Endothelial cell of umbilical vein (primary cell): Measurements from ENCODE around the gene FBXO4. TPM values are rescaled to one million over a fixed set of nuclear protein-coding genes. Genes with fewer than 3 reads are reported as not detected.

Experiments
- BruUV-seq: library from RNA; stranded (reverse); fragments of 400-500 nt; replicated peaks from 2 replicates; lab custom pipeline; 2021; lab: Mats Ljungman, UMichigan
- CTCF ChIA-PET: fragments of 300-600, 350-600 bp; sonication (Branson Sonifier 250); formaldehyde crosslinking; loops from one replicate; lab custom pipeline; 2021; ENCODE audit warnings: antibody characterized with exemption, inconsistent platforms; lab: Charles Lee
- POLR2A ChIA-PET: fragments of 300-600, 350-600 bp; sonication (Branson Sonifier 250); formaldehyde crosslinking; loops from one replicate; lab custom pipeline; 2021; ENCODE audit warnings: antibody characterized with exemption, inconsistent platforms; lab: Charles Lee
- DNase-seq: peaks from one replicate; pipeline ENCODE4 v3.0.0-alpha.2; 2011; ENCODE audit warnings: low read depth, low spot score
- FAIRE-seq: peaks from 2 replicates; lab custom pipeline; 2011; peaks lifted over from hg19 to GRCh38; lab: Jason Lieb, UNC
- H2AFZ ChIP-seq: 2 replicates; pipeline ENCODE4 v1.6.0; 2012; ENCODE audit warnings: low read depth, low read length, control low read depth, inconsistent platforms
- H3K27ac ChIP-seq: 2 replicates; pipeline ENCODE4 v1.5.1; 2011; ENCODE audit warnings: low read depth, mild to moderate bottlenecking, control low read depth, low read length, moderate library complexity; ENCODE audit not compliant: insufficient read depth
- H3K27me3 ChIP-seq, 2 experiments: 2 replicates each; pipeline versions ENCODE4 v1.6.0 to v1.6.1; 2011; ENCODE audit warnings: low read length in 2 of 2, mixed read lengths in 1 of 2; ENCODE audit not compliant: control insufficient read depth in 2 of 2, insufficient read depth in 2 of 2
- H3K36me3 ChIP-seq, 2 experiments: 2 replicates in 1 of 2; 3 replicates in 1 of 2; pipeline ENCODE4 v1.5.1; 2011; ENCODE audit warnings: low read length in 2 of 2, mild to moderate bottlenecking in 1 of 2, moderate library complexity in 1 of 2; ENCODE audit not compliant: control insufficient read depth in 2 of 2, insufficient read depth in 2 of 2; ENCODE audit errors: extremely low read depth in 1 of 2
- H3K4me1 ChIP-seq: 3 replicates; pipeline ENCODE4 v1.5.1; 2011; ENCODE audit warnings: mild to moderate bottlenecking, low read length; ENCODE audit not compliant: control insufficient read depth, insufficient read depth; ENCODE audit errors: extremely low read depth
- H3K4me2 ChIP-seq: 2 replicates; pipeline ENCODE4 v1.6.1; 2011; ENCODE audit warnings: low read length, control low read depth, mixed read lengths; ENCODE audit not compliant: insufficient read depth
- H3K4me3 ChIP-seq, 3 experiments: fragments of 200-600 bp in 1 of 3; sonication (generic), shearing (Covaris generic) in 1 of 3; replicated peaks in 1 of 3; 2 replicates each; pipeline ENCODE4 v1.5.1; 2011 to 2016; ENCODE audit warnings: control low read depth in 3 of 3, low read length in 3 of 3, mild to moderate bottlenecking in 2 of 3, inconsistent platforms in 1 of 3, low read depth in 1 of 3, moderate library complexity in 1 of 3; ENCODE audit not compliant: insufficient read depth in 1 of 3
- H3K79me2 ChIP-seq: 2 replicates; pipeline ENCODE4 v1.6.0; 2012; ENCODE audit warnings: low read length, inconsistent platforms; ENCODE audit not compliant: control insufficient read depth, insufficient read depth
- H3K9ac ChIP-seq: replicated peaks from 2 replicates; pipeline ENCODE3; 2011; ENCODE audit warnings: low read length, control low read depth; ENCODE audit not compliant: insufficient read depth; ENCODE audit errors: extremely low read depth
- H3K9me1 ChIP-seq: replicated peaks from 3 replicates; pipeline ENCODE4 v1.6.0; 2011; ENCODE audit warnings: mild to moderate bottlenecking, low read length; ENCODE audit not compliant: control insufficient read depth, insufficient read depth; ENCODE audit errors: extremely low read depth
- H3K9me3 ChIP-seq: replicated peaks from 2 replicates; pipeline ENCODE4 v1.5.1; 2012; ENCODE audit warnings: low read length, inconsistent platforms; ENCODE audit not compliant: control insufficient read depth, insufficient read depth
- H4K20me1 ChIP-seq: replicated peaks from 2 replicates; pipeline ENCODE3; 2011; ENCODE audit warnings: mild to moderate bottlenecking, low read length; ENCODE audit not compliant: control insufficient read depth, insufficient read depth; ENCODE audit errors: extremely low read depth
- EZH2 ChIP-seq: IDR thresholded peaks from 2 replicates; pipeline ENCODE4 v1.6.1; 2012; ENCODE audit warnings: borderline replicate concordance, low read depth, mild to moderate bottlenecking, moderate library complexity, low read length, inconsistent platforms; ENCODE audit not compliant: severe bottlenecking
- FOS ChIP-seq: IDR thresholded peaks from 2 replicates; pipeline ENCODE4 v1.6.1; 2011; ENCODE audit warnings: mild to moderate bottlenecking, low read length, moderate library complexity, borderline replicate concordance; ENCODE audit not compliant: insufficient read depth
- GATA2 ChIP-seq: IDR thresholded peaks from 2 replicates; pipeline ENCODE4 v1.7.0; 2011; ENCODE audit warnings: low read depth, mild to moderate bottlenecking, moderate library complexity, mixed read lengths, low read length; ENCODE audit not compliant: insufficient read length, insufficient read depth
- JUN ChIP-seq: IDR thresholded peaks from 2 replicates; pipeline ENCODE4 v1.6.1; 2011; ENCODE audit warnings: borderline replicate concordance, low read depth; ENCODE audit not compliant: insufficient read length, insufficient read depth
- MYC ChIP-seq: IDR thresholded peaks from one replicate; pipeline ENCODE4 v1.6.1; 2011; ENCODE audit warnings: mild to moderate bottlenecking, low read depth, low read length
- POLR2A ChIP-seq: IDR thresholded peaks from 2 replicates; pipeline ENCODE4 v1.6.1; 2012; ENCODE audit warnings: low read depth, mild to moderate bottlenecking, control low read depth, low read length
- POLR2AphosphoS5 ChIP-seq: IDR thresholded peaks from 2 replicates; pipeline ENCODE4 v1.6.1; 2012; ENCODE audit warnings: low read depth, mild to moderate bottlenecking, control low read depth, low read length, moderate library complexity; ENCODE audit not compliant: insufficient read depth
- dilution Hi-C: fragments of 300-500 bp; cut with MboI; formaldehyde crosslinking; loops from one replicate; pipeline ENCODE4 v1.15.0; 2019; ENCODE audit warnings: low sequenced_read_pairs; ENCODE audit not compliant: extremely low pct_ligation_motif_present
- intact Hi-C: fragments of 100-400 bp; cut with micrococcal nuclease; formaldehyde crosslinking; loops from one replicate; pipeline ENCODE4 v1.10.0; 2022
- polyA plus RNA-seq, 4 experiments: library from polyadenylated mRNA; depleted of rRNA in 3 of 4; stranded (reverse) in 3 of 4; unstranded in 1 of 4; fragments of >200 nt; gene quantifications; 2 replicates each; pipeline versions ENCODE4 v1.2.1 to v1.2.3, GENCODE V29; 2011 to 2012; ENCODE audit warnings: missing spikeins in 1 of 4
- total RNA-seq: library from RNA; stranded (reverse); gene quantifications from 2 replicates; pipeline ENCODE4 v1.2.3, GENCODE V29; 2021
- TF ChIP-seq, protein P1 (sequence below), 2 donors: IDR thresholded peaks; 1 replicate in 1 of 2; 2 replicates in 1 of 2; pipeline ENCODE4 v1.5.1; 2011; ENCODE audit warnings: low read length in 2 of 2, mild to moderate bottlenecking in 2 of 2, moderate library complexity in 2 of 2, control low read depth in 1 of 2, inconsistent platforms in 1 of 2, low read depth in 1 of 2; ENCODE audit not compliant: insufficient read depth in 1 of 2; ENCODE audit errors: extremely low read depth in 1 of 2
- TF ChIP-seq, protein P2 (sequence below): IDR thresholded peaks from 2 replicates; pipeline ENCODE4 v1.6.1; 2011; ENCODE audit not compliant: insufficient read depth, insufficient read length

The FBXO4 gene
- total and polyA plus RNA-seq, 2 donors (not counting 3 experiments of a cell fraction or from before 2014, with no cell fraction given): 4.4 to 7.7 TPM

DNA sequence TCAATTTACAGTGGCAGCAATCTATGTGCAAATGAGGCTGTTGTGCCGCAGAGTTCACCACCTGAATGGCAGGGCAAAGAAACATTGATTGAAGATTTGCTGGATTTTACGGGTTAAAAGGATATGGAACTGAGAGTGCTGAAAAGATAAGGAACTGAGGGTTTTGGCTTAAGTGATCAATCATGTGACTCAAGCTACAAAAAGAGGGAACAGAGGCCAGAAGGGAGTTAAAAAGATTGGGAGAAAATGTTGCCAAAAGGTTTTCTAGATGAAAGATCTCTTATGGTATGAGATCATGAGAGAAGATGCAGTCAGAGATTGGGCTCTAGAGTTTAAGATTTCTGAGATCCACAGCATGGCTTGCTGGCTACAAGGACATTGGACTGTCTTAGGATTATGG lies 28.9 kb upstream of the FBXO4 start:
- dilution Hi-C loops (no loop called here), intact Hi-C loops (no loop called here)
- POLR2A ChIA-PET: no interaction called here
- Histone ChIP-seq H3K27me3 (peaks cover 20 to 23% of the 10 kb centered on the region in 2 experiments), H3K9ac (no peak overlapping the region), H3K9me3 (no peaks in the 10 kb centered on the region), H3K36me3 (no peaks in the 10 kb centered on the region), H3K4me1 (no peaks in the 10 kb centered on the region), H3K4me2 (no peak overlapping the region), H3K79me2 (no peaks in the 10 kb centered on the region), H2AFZ (no peak overlapping the region), H3K9me1 (no peaks in the 10 kb centered on the region), H4K20me1 (no peaks in the 10 kb centered on the region), H3K27ac (no peak overlapping the region), H3K4me3 (no peak overlapping the region)
- CTCF ChIA-PET: no interaction called here
- FAIRE-seq: no peak
- TF ChIP-seq MYC (no peak), FOS (no peak), POLR2AphosphoS5 (no peak), JUN (no peak), POLR2A (no peak), EZH2 (no peak), GATA2 (no peak)
- TF ChIP-seq, protein P1, sequence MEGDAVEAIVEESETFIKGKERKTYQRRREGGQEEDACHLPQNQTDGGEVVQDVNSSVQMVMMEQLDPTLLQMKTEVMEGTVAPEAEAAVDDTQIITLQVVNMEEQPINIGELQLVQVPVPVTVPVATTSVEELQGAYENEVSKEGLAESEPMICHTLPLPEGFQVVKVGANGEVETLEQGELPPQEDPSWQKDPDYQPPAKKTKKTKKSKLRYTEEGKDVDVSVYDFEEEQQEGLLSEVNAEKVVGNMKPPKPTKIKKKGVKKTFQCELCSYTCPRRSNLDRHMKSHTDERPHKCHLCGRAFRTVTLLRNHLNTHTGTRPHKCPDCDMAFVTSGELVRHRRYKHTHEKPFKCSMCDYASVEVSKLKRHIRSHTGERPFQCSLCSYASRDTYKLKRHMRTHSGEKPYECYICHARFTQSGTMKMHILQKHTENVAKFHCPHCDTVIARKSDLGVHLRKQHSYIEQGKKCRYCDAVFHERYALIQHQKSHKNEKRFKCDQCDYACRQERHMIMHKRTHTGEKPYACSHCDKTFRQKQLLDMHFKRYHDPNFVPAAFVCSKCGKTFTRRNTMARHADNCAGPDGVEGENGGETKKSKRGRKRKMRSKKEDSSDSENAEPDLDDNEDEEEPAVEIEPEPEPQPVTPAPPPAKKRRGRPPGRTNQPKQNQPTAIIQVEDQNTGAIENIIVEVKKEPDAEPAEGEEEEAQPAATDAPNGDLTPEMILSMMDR (IDR thresholded peaks at IDR 0.05; ENCODE audit: extremely low read depth in 1 of 2, insufficient read depth in 1 of 2, low read depth in 1 of 2, low read length in 2 of 2): no peak
- TF ChIP-seq, protein P2, sequence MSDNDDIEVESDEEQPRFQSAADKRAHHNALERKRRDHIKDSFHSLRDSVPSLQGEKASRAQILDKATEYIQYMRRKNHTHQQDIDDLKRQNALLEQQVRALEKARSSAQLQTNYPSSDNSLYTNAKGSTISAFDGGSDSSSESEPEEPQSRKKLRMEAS: no peak
- no TSS peak for BruUV-seq
- DNase-seq: no peak
